ENCODE data around the gene CRBN. TPM values are rescaled to one million over a fixed set of nuclear protein-coding genes. Genes with fewer than 3 reads are reported as not detected.

Gene CRBN
- total and polyA plus RNA-seq, 12 donors: 18.2 to 63.2 (median 49.6) TPM

- peaks cover 3 to 34% (median 24%) of the 10 kb centered on the region in 9 donors for H3K4me1 ChIP-seq
- intact Hi-C loops (cut with DNase I): loop anchor here in 2 of 10 donors (2.0 to 10.0 kb wide), 3 partner anchors 51 to 1178 kb away; partner anchors contain the start of genes CRBN (in 2 of the 2) and SETMAR (in 1 of the 2)
Measured at GRCh38 chr3:3126477-3127431, 52.7 kb downstream of the CRBN start, which contains the start of gene TRNT1. TSS of gene TRNT1 (plus strand) at chr3:3126940. CDS start at chr3:3129041, 2,101 bp downstream.

GRCh38 chr3:3125977-3126376 is 53.5 kb downstream of the CRBN start:
- Histone ChIP-seq H3K4me3 (peak overlapping the region; percentile 65 to 97 (median 88)), H3K9me3 (no peaks in the 10 kb centered on the region), H3K27ac (peak overlapping the region in 9 of 10 donors; percentile 89 to 99 (median 94)), H3K27me3 (no peaks in the 10 kb centered on the region), H3K4me1 (peaks cover 3 to 34% (median 24%) of the 10 kb centered on the region in 9 donors), H3K36me3 (peaks cover 0 to 25% (median 19%) of the 10 kb centered on the region in 9 donors)
- intact Hi-C loops (cut with DNase I): loop anchor here in 2 of 10 donors (2.0 to 10.0 kb wide), 3 partner anchors 51 to 1179 kb away; partner anchors contain the start of genes CRBN (in 2 of the 2) and SETMAR (in 1 of the 2)
- ATAC-seq (no peak), DNase-seq (no peak)
- WGBS, 2 donors: 92 to 94% methylated on average over 24 of the region's 24 CpGs
- TF ChIP-seq, protein P1, sequence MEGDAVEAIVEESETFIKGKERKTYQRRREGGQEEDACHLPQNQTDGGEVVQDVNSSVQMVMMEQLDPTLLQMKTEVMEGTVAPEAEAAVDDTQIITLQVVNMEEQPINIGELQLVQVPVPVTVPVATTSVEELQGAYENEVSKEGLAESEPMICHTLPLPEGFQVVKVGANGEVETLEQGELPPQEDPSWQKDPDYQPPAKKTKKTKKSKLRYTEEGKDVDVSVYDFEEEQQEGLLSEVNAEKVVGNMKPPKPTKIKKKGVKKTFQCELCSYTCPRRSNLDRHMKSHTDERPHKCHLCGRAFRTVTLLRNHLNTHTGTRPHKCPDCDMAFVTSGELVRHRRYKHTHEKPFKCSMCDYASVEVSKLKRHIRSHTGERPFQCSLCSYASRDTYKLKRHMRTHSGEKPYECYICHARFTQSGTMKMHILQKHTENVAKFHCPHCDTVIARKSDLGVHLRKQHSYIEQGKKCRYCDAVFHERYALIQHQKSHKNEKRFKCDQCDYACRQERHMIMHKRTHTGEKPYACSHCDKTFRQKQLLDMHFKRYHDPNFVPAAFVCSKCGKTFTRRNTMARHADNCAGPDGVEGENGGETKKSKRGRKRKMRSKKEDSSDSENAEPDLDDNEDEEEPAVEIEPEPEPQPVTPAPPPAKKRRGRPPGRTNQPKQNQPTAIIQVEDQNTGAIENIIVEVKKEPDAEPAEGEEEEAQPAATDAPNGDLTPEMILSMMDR (IDR thresholded peaks at IDR 0.05): no peak

More at GRCh38 chr3:3126477-3127431, 52.7 kb downstream of the CRBN start, which contains the start of gene TRNT1:
- Histone ChIP-seq H3K9me3 (no peaks in the 10 kb centered on the region), H3K27ac (peak within 1 kb of the TSS; percentile 38 to 99 (median 94)), H3K27me3 (no peaks in the 10 kb centered on the region), H3K36me3 (peaks cover 0 to 30% (median 20%) of the 10 kb centered on the region in 9 donors), H3K4me3 (peak within 1 kb of the TSS; percentile 65 to 97 (median 88))
- peak; percentile 96 for DNase-seq
- TF ChIP-seq, protein P1 (IDR thresholded peaks at IDR 0.05): no peak
- 0 to 1% methylated on average over 94 to 99 of the region's 100 CpGs for WGBS, 2 donors
- ATAC-seq: peak; percentile 99 to 100 (median 100)

DNA sequence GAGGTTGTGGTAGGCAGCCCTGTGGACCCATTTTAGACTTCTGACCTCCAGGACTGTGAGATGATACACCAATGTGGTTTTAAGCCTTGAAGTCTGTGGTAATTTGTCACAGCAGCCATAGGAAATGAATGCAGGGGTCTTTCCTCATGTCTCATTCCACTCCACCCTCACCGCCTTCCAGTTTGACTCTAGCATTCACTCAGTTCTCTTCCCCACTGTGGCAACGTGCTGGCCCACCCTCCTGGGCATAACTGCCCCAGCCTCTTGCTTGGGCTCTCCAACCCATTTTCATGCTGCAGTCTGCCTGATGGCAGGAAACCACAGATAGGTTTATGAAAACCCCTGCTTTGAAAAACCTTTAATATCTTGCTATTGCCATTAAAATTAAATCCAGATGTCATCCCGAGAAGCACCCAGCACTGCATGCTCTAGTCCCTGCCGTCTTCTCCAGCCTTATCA is 60.1 kb downstream of the CRBN start:
- WGBS, 2 donors: 65 to 71% methylated on average over 4 of the region's 4 CpGs
- no peak overlapping the region for H3K4me3 ChIP-seq
- H3K27ac ChIP-seq: no peak overlapping the region
- DNase-seq (no peak), ATAC-seq (no peak)
- H3K36me3 ChIP-seq: no peaks in the 10 kb centered on the region
- H3K4me1 ChIP-seq: no peaks in the 10 kb centered on the region
- intact Hi-C loops (cut with DNase I): no loop called here
- TF ChIP-seq, protein P1 (IDR thresholded peaks at IDR 0.05): no peak
- H3K27me3 ChIP-seq: no peaks in the 10 kb centered on the region
- H3K9me3 ChIP-seq: peaks cover 0 to 4% (median 0%) of the 10 kb centered on the region in 11 donors

DNA sequence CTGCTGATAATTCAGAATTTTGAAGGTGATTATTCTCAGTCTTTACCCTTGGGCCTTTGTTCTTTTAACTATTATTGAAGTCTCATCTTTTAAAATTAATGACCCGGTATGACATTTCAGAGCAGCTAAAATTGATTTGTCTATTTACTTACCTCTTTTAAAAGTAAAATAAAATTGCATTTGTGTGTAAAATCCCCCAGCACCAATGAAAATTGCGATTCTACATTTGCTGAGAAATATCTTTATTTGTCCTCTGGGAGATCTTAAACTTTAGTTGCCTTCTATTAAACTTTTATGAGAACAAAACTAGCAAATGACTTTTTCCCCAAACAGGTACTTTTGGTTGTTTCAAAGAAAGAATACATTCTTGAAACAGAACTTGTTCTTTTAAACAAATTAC is 61.8 kb downstream of the CRBN start:
- TF ChIP-seq, protein P1 (IDR thresholded peaks at IDR 0.05): no peak
- 90 to 94% methylated on average over 2 of the region's 2 CpGs for WGBS, 2 donors
- no peak for DNase-seq

More for the DNA sequence above, 61.8 kb downstream of the CRBN start:
- Histone ChIP-seq H3K27me3 (no peaks in the 10 kb centered on the region), H3K27ac (no peak overlapping the region), H3K4me1 (no peaks in the 10 kb centered on the region), H3K4me3 (no peak overlapping the region), H3K9me3 (peaks cover 0 to 4% (median 0%) of the 10 kb centered on the region in 11 donors), H3K36me3 (no peaks in the 10 kb centered on the region)
- no peak for ATAC-seq
- intact Hi-C loops (cut with DNase I): no loop called here

Data from heart right ventricle (tissue), 16 donors.